CD14-positive monocyte (primary cell): Measurements from ENCODE around the gene TMEM239. TPM values are rescaled to one million over a fixed set of nuclear protein-coding genes. Genes with fewer than 3 reads are reported as not detected.

Experiments
- DNase-seq, 3 donors: peaks; one replicate each; pipeline ENCODE4 v3.0.0-alpha.2; 2011 to 2022
- H2AFZ ChIP-seq: 2 replicates; pipeline ENCODE4 v1.6.0; 2012; ENCODE audit warnings: mild to moderate bottlenecking, low read depth, low read length, inconsistent platforms; ENCODE audit not compliant: insufficient read depth, poor library complexity, severe bottlenecking
- H3K27ac ChIP-seq, 2 donors: 1 replicate in 1 of 2; 2 replicates in 1 of 2; pipeline ENCODE4 v1.5.1; 2012 to 2013; ENCODE audit warnings: low read length in 2 of 2, control low read depth in 1 of 2, inconsistent platforms in 1 of 2, low read depth in 1 of 2, mild to moderate bottlenecking in 1 of 2
- H3K27me3 ChIP-seq, 2 donors: one replicate each; pipeline versions ENCODE4 v1.6.0 to v1.6.1; 2011 to 2013; ENCODE audit warnings: low read length in 2 of 2; ENCODE audit not compliant: control insufficient read depth in 2 of 2, insufficient read depth in 2 of 2
- H3K36me3 ChIP-seq, 2 donors: replicated peaks in 1 of 2; 1 replicate in 1 of 2; 2 replicates in 1 of 2; pipeline versions ENCODE4 v1.5.1 to v1.6.1; 2012 to 2013; ENCODE audit warnings: low read length in 2 of 2, control low read depth in 1 of 2, inconsistent platforms in 1 of 2, mild to moderate bottlenecking in 1 of 2; ENCODE audit not compliant: insufficient read depth in 2 of 2, control insufficient read depth in 1 of 2
- H3K4me1 ChIP-seq, 2 donors: 1 replicate in 1 of 2; 2 replicates in 1 of 2; pipeline versions ENCODE4 v1.5.1 to v1.6.1; 2012 to 2013; ENCODE audit warnings: low read length in 2 of 2, control low read depth in 1 of 2, inconsistent platforms in 1 of 2, mild to moderate bottlenecking in 1 of 2, moderate library complexity in 1 of 2; ENCODE audit not compliant: insufficient read depth in 2 of 2, control insufficient read depth in 1 of 2
- H3K4me2 ChIP-seq: replicated peaks from 2 replicates; pipeline ENCODE3; 2012; ENCODE audit warnings: low read length, moderate library complexity, mild to moderate bottlenecking; ENCODE audit not compliant: poor library complexity, severe bottlenecking; ENCODE audit errors: extremely low read depth
- H3K4me3 ChIP-seq, 3 experiments: fragments of 200-600 bp in 1 of 3; sonication (generic) in 1 of 3; replicated peaks in 1 of 3; 1 replicate in 2 of 3; 2 replicates in 1 of 3; pipeline ENCODE4 v1.5.1; 2011 to 2013; ENCODE audit warnings: low read length in 3 of 3, mild to moderate bottlenecking in 3 of 3, control low read depth in 2 of 3, low read depth in 2 of 3, inconsistent platforms in 1 of 3, moderate library complexity in 1 of 3
- H3K79me2 ChIP-seq: 2 replicates; pipeline ENCODE4 v1.6.0; 2012; ENCODE audit warnings: mild to moderate bottlenecking, control low read depth, inconsistent platforms, low read length, moderate library complexity; ENCODE audit not compliant: insufficient read depth
- H3K9ac ChIP-seq: 2 replicates; pipeline ENCODE4 v1.6.0; 2017; ENCODE audit warnings: low read length, mild to moderate bottlenecking; ENCODE audit not compliant: insufficient read depth, poor library complexity, severe bottlenecking
- H3K9me3 ChIP-seq, 2 donors: replicated peaks in 1 of 2; 1 replicate in 1 of 2; 2 replicates in 1 of 2; pipeline versions ENCODE4 v1.5.1 to v1.6.1; 2012 to 2013; ENCODE audit warnings: low read length in 2 of 2, control low read depth in 1 of 2; ENCODE audit not compliant: control insufficient read depth in 1 of 2, insufficient read depth in 1 of 2
- H4K20me1 ChIP-seq: 2 replicates; pipeline ENCODE4 v1.6.0; 2012; ENCODE audit warnings: mild to moderate bottlenecking, low read length, control low read depth, moderate library complexity; ENCODE audit not compliant: insufficient read depth
- H3K27ac Mint-ChIP-seq, 7 donors: one replicate each; pipeline ENCODE4 v1.8.0; 2020; ENCODE audit warnings: mild to moderate bottlenecking in 7 of 7, mixed read lengths in 7 of 7, moderate library complexity in 6 of 7, inconsistent platforms in 2 of 7
- H3K27me3 Mint-ChIP-seq, 3 donors: one replicate each; pipeline ENCODE4 v1.8.0; 2021 to 2022; ENCODE audit warnings: low read depth in 3 of 3, mild to moderate bottlenecking in 3 of 3, mixed read lengths in 3 of 3, moderate library complexity in 3 of 3, inconsistent platforms in 1 of 3
- H3K36me3 Mint-ChIP-seq, 2 donors: one replicate each; pipeline ENCODE4 v1.8.0; 2020; ENCODE audit warnings: mixed read lengths in 2 of 2, inconsistent platforms in 1 of 2, mild to moderate bottlenecking in 1 of 2
- H3K4me1 Mint-ChIP-seq: one replicate; pipeline ENCODE4 v1.8.0; 2020; ENCODE audit warnings: mild to moderate bottlenecking, mixed read lengths
- H3K4me3 Mint-ChIP-seq, 2 donors: one replicate each; pipeline ENCODE4 v1.8.0; 2020; ENCODE audit warnings: mild to moderate bottlenecking in 2 of 2, mixed read lengths in 2 of 2, moderate library complexity in 1 of 2
- H3K9me3 Mint-ChIP-seq, 7 donors: one replicate each; pipeline ENCODE4 v1.8.0; 2020 to 2022; ENCODE audit warnings: mixed read lengths in 7 of 7, mild to moderate bottlenecking in 6 of 7, moderate library complexity in 6 of 7, inconsistent platforms in 2 of 7
- CTCF ChIP-seq: fragments of 200-600 bp; IDR thresholded peaks from one replicate; pipeline ENCODE4 v1.8.0; 2022; ENCODE audit warnings: antibody characterized with exemption, mild to moderate bottlenecking
- whole genome bisulfite sequencing: methylation state at CpG from one replicate; pipeline ENCODE4 v1.1.5; 2013; ENCODE audit warnings: missing lambda C conversion rate; ENCODE audit not compliant: insufficient coverage; 5-methylcytosine and 5-hydroxymethylcytosine counted together
- intact Hi-C, 2 donors: fragments of 100-400 bp; cut with micrococcal nuclease; formaldehyde crosslinking; loops; one replicate each; pipeline versions ENCODE4 v1.15.0 to v1.15.1; 2023
- polyA plus RNA-seq, 3 donors: library from polyadenylated mRNA; depleted of rRNA in 1 of 3; unstranded in 2 of 3; stranded (reverse) in 1 of 3; fragments of 300-500 nt in 2 of 3; fragments of >200 nt in 1 of 3; fragmentation: Illumina TruSeq in 2 of 3; gene quantifications; 1 replicate in 2 of 3; 2 replicates in 1 of 3; pipeline ENCODE4 v1.2.3, GENCODE V29; 2012 to 2021

The TMEM239 gene
- polyA plus RNA-seq, 3 donors, result not detected

GRCh38 chr20:2859330-2860121, 43.4 kb downstream of the TMEM239 start:
- Histone ChIP-seq H3K4me3 (no peak overlapping the region), H3K79me2 (no peaks in the 10 kb centered on the region), H3K36me3 (peaks cover 42 to 49% of the 10 kb centered on the region in 2 donors), H3K9me3 (no peaks in the 10 kb centered on the region), H2AFZ (no peak overlapping the region), H3K4me2 (no peak overlapping the region), H4K20me1 (peaks cover 15% of the 10 kb centered on the region), H3K9ac (no peak overlapping the region), H3K4me1 (no peaks in the 10 kb centered on the region), H3K27ac (no peak overlapping the region), H3K27me3 (no peaks in the 10 kb centered on the region)
- 89% methylated on average over 4 of the region's 4 CpGs for WGBS
- peak overlapping the region in 1 of 7 donors; percentile 23 for H3K27ac Mint-ChIP-seq
- no peak for DNase-seq
- H3K4me1 Mint-ChIP-seq, result peaks cover 1% of the 10 kb centered on the region
- H3K4me3 Mint-ChIP-seq, result no peak overlapping the region
- H3K9me3 Mint-ChIP-seq, result no peaks in the 10 kb centered on the region
- intact Hi-C loops, result no loop called here
- peaks cover 0 to 3% (median 0%) of the 10 kb centered on the region in 3 donors for H3K27me3 Mint-ChIP-seq
- no peak for TF ChIP-seq CTCF
- peaks cover 43 to 62% of the 10 kb centered on the region in 2 donors for H3K36me3 Mint-ChIP-seq

GRCh38 chr20:2864626-2865025, 48.5 kb downstream of the TMEM239 start:
- Histone ChIP-seq H3K27ac (no peak overlapping the region), H3K27me3 (no peaks in the 10 kb centered on the region), H3K4me1 (peaks cover 10% of the 10 kb centered on the region in 2 donors), H3K9ac (no peak overlapping the region), H3K36me3 (peaks cover 64 to 75% of the 10 kb centered on the region in 2 donors), H2AFZ (no peak overlapping the region), H3K4me3 (no peak overlapping the region), H4K20me1 (no peaks in the 10 kb centered on the region), H3K79me2 (no peaks in the 10 kb centered on the region), H3K9me3 (no peaks in the 10 kb centered on the region), H3K4me2 (no peak overlapping the region)
- WGBS, result over 99% methylated on average over 12 of the region's 12 CpGs
- TF ChIP-seq CTCF, result no peak
- DNase-seq, result no peak
- no peaks in the 10 kb centered on the region for H3K9me3 Mint-ChIP-seq
- no peak overlapping the region for H3K4me3 Mint-ChIP-seq
- intact Hi-C loops, result no loop called here
- peaks cover 15% of the 10 kb centered on the region for H3K4me1 Mint-ChIP-seq
- peaks cover 62 to 77% of the 10 kb centered on the region in 2 donors for H3K36me3 Mint-ChIP-seq
- H3K27me3 Mint-ChIP-seq, result peaks cover 0 to 3% (median 2%) of the 10 kb centered on the region in 3 donors
- H3K27ac Mint-ChIP-seq, result no peak overlapping the region
